NCI-H2107 treated with DMSO at 0.1 percent for 48 hours (cell line): Measurements from ENCODE around the gene SCN11A.

Source experiments
- DNase-seq: peaks from one replicate; lab custom pipeline; 2025; ENCODE audit not compliant: unreplicated experiment; lab: John Stamatoyannopoulos, UW

SCN11A gene

DNA sequence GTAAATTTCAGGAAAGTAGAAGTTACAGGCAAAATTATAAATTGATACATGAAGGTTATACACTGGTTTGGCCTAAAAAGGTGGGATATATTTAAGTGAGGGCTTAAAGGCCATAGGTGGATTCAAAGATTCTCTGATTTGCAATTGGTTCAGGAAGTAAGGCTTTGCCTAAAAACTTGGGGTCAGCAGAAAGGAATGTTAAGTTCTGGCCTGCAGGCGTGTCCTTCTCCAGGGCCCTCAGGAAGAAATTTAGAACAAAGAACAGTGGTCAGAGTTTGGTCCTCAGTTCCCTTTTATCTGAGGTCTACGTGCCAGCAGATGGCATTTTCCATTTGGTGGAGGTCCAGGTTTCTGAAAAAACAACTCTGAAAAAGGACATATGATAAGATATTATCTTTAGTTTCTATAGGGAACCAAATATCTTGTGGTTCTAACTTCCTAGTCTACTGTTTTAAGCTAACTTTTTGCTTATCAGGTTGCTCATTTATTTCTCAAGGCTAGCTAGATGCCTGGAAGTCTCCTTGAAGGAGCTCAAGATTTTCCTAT is 40.5 kb downstream of the SCN11A start:
- DNase-seq: no peak

DNA sequence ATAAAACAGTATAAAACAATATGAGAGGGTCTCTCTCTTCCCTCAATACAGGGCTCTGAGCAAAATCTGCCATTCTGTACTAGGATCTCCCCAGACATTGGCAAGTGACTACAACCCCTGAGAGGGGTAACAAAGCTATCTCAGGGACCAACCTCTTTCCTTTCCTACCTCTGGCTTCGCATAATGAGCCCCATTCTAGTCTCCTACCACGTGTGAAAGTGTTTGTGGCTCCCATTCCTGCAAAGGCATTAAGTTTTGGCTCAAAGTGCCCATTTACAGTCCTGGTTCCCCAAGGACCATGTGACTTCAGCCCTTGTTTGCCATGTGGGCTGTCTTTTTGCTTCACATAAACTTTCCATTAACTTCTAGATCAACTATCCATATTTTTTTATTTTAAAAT is 46.4 kb downstream of the SCN11A start:
- DNase-seq: no peak
